PC-9 (cell line): ENCODE results near the gene CYP27B1. TPM values are rescaled to one million over a fixed set of nuclear protein-coding genes. Genes with fewer than 3 reads are reported as not detected.

Experiments
- BruUV-seq: library from RNA; stranded (reverse); fragments of 400-500 nt; replicated peaks from 2 replicates; lab custom pipeline; 2021; lab: Mats Ljungman, UMichigan
- CTCF ChIA-PET: fragments of 300-600 bp; sonication (Branson Sonifier 250); formaldehyde crosslinking; loops from one replicate; lab custom pipeline; 2022; ENCODE audit warnings: antibody characterized with exemption; lab: Charles Lee
- POLR2A ChIA-PET: fragments of 300-600 bp; sonication (Branson Sonifier 250); formaldehyde crosslinking; loops from one replicate; lab custom pipeline; 2022; ENCODE audit warnings: antibody characterized with exemption; ENCODE audit not compliant: unreplicated experiment; lab: Charles Lee
- DNase-seq, 2 experiments: peaks; one replicate each; pipeline versions ENCODE4 v3.0.0 to v3.0.0-alpha.2; 2015 to 2022; ENCODE audit warnings: mixed read lengths in 1 of 2
- H2AFZ ChIP-seq: fragments of 200-600 bp; sonication (generic); 2 replicates; pipeline ENCODE4 v1.8.1; 2017; ENCODE audit warnings: antibody characterized with exemption
- H3F3A ChIP-seq: fragments of 200-600 bp; sonication (generic); 2 replicates; pipeline ENCODE4 v1.8.1; 2017; ENCODE audit warnings: antibody characterized with exemption, mild to moderate bottlenecking, low read depth; ENCODE audit not compliant: insufficient read depth
- H3K27ac ChIP-seq: fragments of 200-600 bp; sonication (generic); 2 replicates; pipeline ENCODE4 v1.6.1; 2016; ENCODE audit warnings: mixed run types
- H3K27me3 ChIP-seq: fragments of 200-600 bp; sonication (generic); 2 replicates; pipeline ENCODE4 v1.6.1; 2016; ENCODE audit warnings: low read depth, mixed run types; ENCODE audit not compliant: insufficient read depth
- H3K36me3 ChIP-seq: fragments of 200-600 bp; sonication (generic); 2 replicates; pipeline ENCODE4 v1.6.1; 2016; ENCODE audit warnings: low read depth, mixed run types
- H3K4me1 ChIP-seq: fragments of 200-600 bp; sonication (generic); replicated peaks from 2 replicates; pipeline ENCODE4 v1.6.1; 2016; ENCODE audit warnings: mixed run types; ENCODE audit not compliant: insufficient read depth
- H3K4me2 ChIP-seq: fragments of 200-600 bp; sonication (generic); 2 replicates; pipeline ENCODE4 v1.6.1; 2017; ENCODE audit warnings: mixed run types
- H3K4me3 ChIP-seq: fragments of 200-600 bp; sonication (generic); 2 replicates; pipeline ENCODE4 v1.6.1; 2016; ENCODE audit warnings: mixed run types
- H3K79me2 ChIP-seq: fragments of 200-600 bp; sonication (generic); 2 replicates; pipeline ENCODE4 v1.6.1; 2017; ENCODE audit warnings: low read depth, mixed run types
- H3K9me2 ChIP-seq: fragments of 200-600 bp; sonication (generic); 2 replicates; pipeline ENCODE4 v1.8.1; 2017; ENCODE audit warnings: mild to moderate bottlenecking; ENCODE audit not compliant: insufficient read depth
- H3K9me3 ChIP-seq: fragments of 200-600 bp; sonication (generic); 2 replicates; pipeline ENCODE4 v1.8.1; 2016; ENCODE audit warnings: low read depth; ENCODE audit not compliant: insufficient read depth
- H4K20me1 ChIP-seq: fragments of 200-600 bp; sonication (generic); 2 replicates; pipeline ENCODE4 v1.8.1; 2017; ENCODE audit not compliant: insufficient read depth
- EZH2 ChIP-seq: fragments of 200-600 bp; sonication (generic); IDR thresholded peaks from 2 replicates; pipeline ENCODE4 v1.8.0; 2017; ENCODE audit warnings: antibody characterized with exemption, low read depth
- intact Hi-C: fragments of 100-400 bp; cut with micrococcal nuclease; formaldehyde crosslinking; loops from one replicate; pipeline ENCODE4 v1.10.0; 2022; ENCODE audit not compliant: unreplicated experiment
- total RNA-seq: library from RNA; stranded (reverse); gene quantifications from 2 replicates; pipeline ENCODE4 v1.2.3, GENCODE V29; 2021
- TF ChIP-seq, protein P1 (sequence below): fragments of 200-600 bp; sonication (generic); conservative IDR thresholded peaks from 2 replicates; pipeline ENCODE4 v1.6.1; 2017; ENCODE audit warnings: mixed run types, antibody characterized with exemption, mild to moderate bottlenecking, moderate library complexity

The CYP27B1 gene
- total RNA-seq, 1 experiment from 2014 or later = 1.8 TPM

DNA sequence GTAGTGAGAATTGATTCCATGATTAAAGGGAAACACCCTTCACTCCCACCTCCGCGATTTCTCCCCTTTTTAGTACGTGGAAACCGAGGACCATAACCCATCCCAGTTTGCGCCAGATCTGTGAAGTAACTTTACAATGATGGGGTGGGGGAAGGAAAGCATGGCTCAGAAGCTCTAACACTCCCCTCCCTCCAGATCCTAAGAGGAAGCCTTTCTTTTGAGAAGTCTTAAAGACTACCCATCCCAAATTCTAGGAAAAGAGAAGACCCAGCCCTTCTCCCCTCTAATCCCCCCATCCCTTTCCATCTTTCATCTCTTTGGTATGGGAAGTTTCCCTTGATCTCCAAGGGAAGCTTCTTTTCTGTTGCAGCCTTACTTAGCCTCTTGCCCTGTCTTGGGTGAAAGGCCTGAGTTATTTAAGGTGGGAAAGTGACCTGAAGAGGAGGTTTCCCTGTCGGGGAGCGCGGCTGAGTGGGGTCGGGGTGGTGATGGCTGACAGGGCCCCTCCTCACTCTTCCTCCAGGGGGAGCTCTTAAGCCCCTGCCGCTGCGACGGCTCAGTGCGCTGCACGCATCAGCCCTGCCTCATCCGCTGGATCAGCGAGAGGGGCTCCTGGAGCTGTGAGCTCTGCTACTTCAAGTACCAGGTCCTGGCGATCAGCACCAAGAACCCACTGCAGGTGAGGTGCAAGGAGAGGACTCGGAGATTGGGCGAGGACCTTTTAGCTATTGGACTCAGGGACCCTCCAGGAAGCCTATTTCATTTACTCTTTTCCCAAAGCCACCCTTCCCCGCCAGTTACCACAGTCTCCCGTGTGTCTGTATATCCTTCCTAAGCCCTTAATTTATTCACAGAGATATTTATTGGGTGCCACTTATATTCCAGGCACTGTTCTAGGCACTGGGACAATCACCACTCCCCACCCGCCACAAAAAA is 10.2 kb downstream of the CYP27B1 start:
- Histone ChIP-seq H3K4me2 (peak overlapping the region; percentile 93), H3F3A (peaks cover 13% of the 10 kb centered on the region; the same call in 1 of the 2 replicates), H3K4me1 (peaks cover 20% of the 10 kb centered on the region), H3K9me2 (no peaks in the 10 kb centered on the region), H3K4me3 (peak overlapping the region; percentile 68), H3K27ac (no peak overlapping the region), H3K9me3 (no peaks in the 10 kb centered on the region), H2AFZ (no peak overlapping the region; the same call in 1 of the 2 replicates), H3K36me3 (no peaks in the 10 kb centered on the region), H3K27me3 (no peaks in the 10 kb centered on the region), H3K79me2 (peaks cover 4% of the 10 kb centered on the region), H4K20me1 (no peaks in the 10 kb centered on the region; the same call in 1 of the 2 replicates)
- ChIA-PET POLR2A (no interaction called here), CTCF (interaction anchor here (0.5 to 0.8 kb wide), 3 partner anchors 15 to 217 kb away, joined by 3 to 7 read pairs (median 4); partner anchors contain the start of genes EEF1AKMT3 and METTL1)
- TSS peak; percentile 23 for BruUV-seq
- DNase-seq = no peak
- TF ChIP-seq EZH2 = no peak
- TF ChIP-seq, protein P1, sequence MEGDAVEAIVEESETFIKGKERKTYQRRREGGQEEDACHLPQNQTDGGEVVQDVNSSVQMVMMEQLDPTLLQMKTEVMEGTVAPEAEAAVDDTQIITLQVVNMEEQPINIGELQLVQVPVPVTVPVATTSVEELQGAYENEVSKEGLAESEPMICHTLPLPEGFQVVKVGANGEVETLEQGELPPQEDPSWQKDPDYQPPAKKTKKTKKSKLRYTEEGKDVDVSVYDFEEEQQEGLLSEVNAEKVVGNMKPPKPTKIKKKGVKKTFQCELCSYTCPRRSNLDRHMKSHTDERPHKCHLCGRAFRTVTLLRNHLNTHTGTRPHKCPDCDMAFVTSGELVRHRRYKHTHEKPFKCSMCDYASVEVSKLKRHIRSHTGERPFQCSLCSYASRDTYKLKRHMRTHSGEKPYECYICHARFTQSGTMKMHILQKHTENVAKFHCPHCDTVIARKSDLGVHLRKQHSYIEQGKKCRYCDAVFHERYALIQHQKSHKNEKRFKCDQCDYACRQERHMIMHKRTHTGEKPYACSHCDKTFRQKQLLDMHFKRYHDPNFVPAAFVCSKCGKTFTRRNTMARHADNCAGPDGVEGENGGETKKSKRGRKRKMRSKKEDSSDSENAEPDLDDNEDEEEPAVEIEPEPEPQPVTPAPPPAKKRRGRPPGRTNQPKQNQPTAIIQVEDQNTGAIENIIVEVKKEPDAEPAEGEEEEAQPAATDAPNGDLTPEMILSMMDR = no peak; the same call in 1 of the 2 replicates
- intact Hi-C loops = no loop called here

GRCh38 chr12:57755454-57756372 is 11.2 kb downstream of the CYP27B1 start:
- Histone ChIP-seq H3K79me2 (peaks cover 14% of the 10 kb centered on the region), H3K9me2 (no peaks in the 10 kb centered on the region), H3K4me2 (peak overlapping the region; percentile 93), H3K9me3 (no peaks in the 10 kb centered on the region), H3K4me1 (peaks cover 25% of the 10 kb centered on the region), H3K36me3 (peaks cover 2% of the 10 kb centered on the region; the same call in 1 of the 2 replicates), H4K20me1 (no peaks in the 10 kb centered on the region; the same call in 1 of the 2 replicates), H3K4me3 (peak overlapping the region; percentile 68), H3F3A (peaks cover 13% of the 10 kb centered on the region; the same call in 1 of the 2 replicates), H3K27ac (no peak overlapping the region), H3K27me3 (no peaks in the 10 kb centered on the region), H2AFZ (peak overlapping the region; percentile 67; the same call in 1 of the 2 replicates)
- CTCF ChIA-PET = no interaction called here
- intact Hi-C loops = loop anchor here (2.0 kb wide), 1 partner anchor 17 kb away; the partner anchor contains the start of genes EEF1AKMT3 and METTL1
- TF ChIP-seq, protein P1 = no peak
- no peak for TF ChIP-seq EZH2
- POLR2A ChIA-PET = no interaction called here
- no TSS peak for BruUV-seq
- DNase-seq = peak in 1 of 2 experiments; percentile 39

- no peak for DNase-seq
- ChIA-PET POLR2A (no interaction called here), CTCF (no interaction called here)
- H2AFZ ChIP-seq = no peak overlapping the region
- intact Hi-C loops = loop anchor here (2.0 kb wide), 1 partner anchor 18 kb away; the partner anchor contains the start of genes EEF1AKMT3 and METTL1
- peak overlapping the region; percentile 68; the same call in 1 of the 2 replicates for H3K4me3 ChIP-seq
- H3K9me2 ChIP-seq = no peaks in the 10 kb centered on the region
- H4K20me1 ChIP-seq = no peaks in the 10 kb centered on the region; the same call in 1 of the 2 replicates
- no TSS peak for BruUV-seq
- H3K9me3 ChIP-seq = no peaks in the 10 kb centered on the region
- peaks cover 27% of the 10 kb centered on the region for H3K4me1 ChIP-seq
- H3F3A ChIP-seq = peaks cover 13% of the 10 kb centered on the region; the same call in 1 of the 2 replicates
- peaks cover 7% of the 10 kb centered on the region for H3K36me3 ChIP-seq
- no peak for TF ChIP-seq EZH2
- TF ChIP-seq, protein P1 = no peak
- peaks cover 20% of the 10 kb centered on the region for H3K79me2 ChIP-seq
- H3K27me3 ChIP-seq = no peaks in the 10 kb centered on the region
- no peak overlapping the region for H3K27ac ChIP-seq
- H3K4me2 ChIP-seq = peak overlapping the region; percentile 93; the same call in 1 of the 2 replicates
Measured at GRCh38 chr12:57755194-57755453, 11.8 kb downstream of the CYP27B1 start.
